LHCN-M2 (cell line): ENCODE measurements around the gene CTNND2. TPM values are rescaled to one million over a fixed set of nuclear protein-coding genes. Genes with fewer than 3 reads are reported as not detected.
"Not testable (repeated sequence)": the region's sequence is repeated elsewhere in the genome, so short reads cannot be mapped to it uniquely, and the experiment has no call there.

ENCODE experiments used
- DNase-seq: peaks from one replicate; pipeline ENCODE4 v3.0.0-alpha.2; 2012; ENCODE audit warnings: low read depth
- total RNA-seq: library from RNA; depleted of rRNA; stranded (reverse); fragments of >200 nt; gene quantifications from 2 replicates; pipeline ENCODE4 v1.2.3, GENCODE V29; 2014

The CTNND2 gene
- total RNA-seq, 1 experiment from 2014 or later, result not detected

DNA sequence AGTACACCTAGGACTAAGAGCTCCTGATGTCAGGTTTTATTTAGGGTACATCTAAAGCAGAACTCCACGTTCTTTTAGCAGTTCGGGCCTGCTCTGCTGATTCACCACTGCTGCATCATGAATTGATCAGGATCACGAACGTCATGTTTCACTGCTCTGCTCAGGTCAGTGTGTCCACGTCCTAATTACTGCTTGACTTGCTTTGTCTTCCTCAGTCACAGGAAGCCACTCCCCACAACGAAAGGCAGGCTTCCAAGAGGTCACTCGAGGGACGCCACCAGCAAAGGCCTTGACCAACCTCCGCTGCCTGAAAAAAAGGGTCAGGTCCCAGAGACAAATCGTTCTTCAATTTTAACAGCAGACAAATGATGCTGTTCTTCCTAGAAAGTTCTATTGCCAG is 40.3 kb downstream of the CTNND2 start:
- DNase-seq, result no peak

DNA sequence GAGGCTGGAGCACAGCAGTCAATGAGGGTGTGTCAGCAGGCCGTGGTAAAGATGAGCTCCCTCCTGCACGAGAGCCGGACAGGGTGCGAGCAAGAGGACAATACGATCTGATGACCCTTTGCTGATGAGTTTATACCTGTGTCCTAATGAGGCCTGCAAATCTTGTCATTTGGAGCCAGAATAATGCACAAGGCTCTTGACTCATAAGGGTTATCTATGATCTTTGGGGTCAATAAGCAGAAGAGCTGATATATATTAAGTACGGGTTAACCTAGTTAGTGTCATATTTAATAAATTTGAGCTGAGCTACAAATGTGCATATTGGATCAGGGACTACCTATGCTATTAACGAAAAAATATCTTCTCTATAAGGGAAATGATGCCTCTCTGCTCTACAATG is 46.9 kb downstream of the CTNND2 start:
- DNase-seq, result no peak

DNA sequence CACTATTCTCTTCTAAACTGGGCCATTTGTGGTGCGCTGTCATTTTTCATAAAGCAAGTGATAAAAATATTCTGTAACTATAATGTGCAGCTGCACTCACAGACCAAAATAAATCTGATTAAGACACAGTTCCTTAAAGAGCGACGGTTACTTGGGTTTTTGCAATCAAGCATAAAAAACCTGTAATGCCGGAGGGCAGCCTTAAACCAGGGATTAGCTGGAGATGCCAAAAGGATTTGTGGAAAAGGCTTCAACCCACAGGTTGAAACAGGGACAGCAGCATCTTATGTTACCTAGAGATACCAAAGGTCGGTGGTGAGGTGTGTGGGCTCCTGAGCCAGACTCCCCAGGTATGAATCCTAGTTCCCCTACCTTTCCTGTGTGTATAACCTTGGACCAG is 49.3 kb downstream of the CTNND2 start:
- DNase-seq, result no peak

DNA sequence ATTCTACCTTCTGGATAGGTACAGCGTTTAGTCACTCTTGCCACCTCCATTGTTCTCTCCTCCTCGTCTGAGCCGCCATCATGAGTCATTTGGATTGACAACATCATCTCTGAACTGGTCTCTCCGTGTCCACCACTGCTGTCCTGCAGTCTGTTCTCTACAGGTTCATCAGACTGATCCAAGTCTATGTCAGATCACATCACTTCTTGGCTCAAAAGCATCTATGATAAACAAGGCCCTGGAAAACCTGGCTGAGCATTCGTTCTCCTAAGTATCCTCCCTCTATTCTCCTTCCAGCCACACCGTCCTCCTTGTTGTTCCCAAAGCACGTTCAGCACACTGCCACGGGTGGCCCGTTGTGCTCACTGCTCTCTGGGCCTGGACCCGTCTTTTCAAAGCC is 50.5 kb downstream of the CTNND2 start:
- DNase-seq, result no peak

DNA sequence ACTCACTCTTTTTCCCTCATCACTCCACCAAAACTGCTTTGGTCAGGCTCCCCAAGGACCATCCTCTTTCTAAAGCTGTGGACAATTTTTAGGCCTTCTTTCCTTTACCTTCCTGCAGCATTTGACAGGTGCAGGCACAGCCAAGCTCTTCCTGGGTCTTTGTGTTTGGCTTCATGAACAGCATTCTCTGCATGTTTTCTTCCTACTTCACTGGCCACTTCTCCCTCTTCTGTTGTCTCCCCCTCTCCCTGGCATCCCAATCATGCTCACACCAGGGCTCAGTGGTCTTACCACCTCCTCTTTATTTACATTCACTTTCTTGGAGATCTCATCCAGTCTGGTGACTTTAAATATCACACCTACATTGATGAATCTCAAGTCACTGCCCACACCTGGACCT is 51.1 kb downstream of the CTNND2 start:
- no peak for DNase-seq

DNA sequence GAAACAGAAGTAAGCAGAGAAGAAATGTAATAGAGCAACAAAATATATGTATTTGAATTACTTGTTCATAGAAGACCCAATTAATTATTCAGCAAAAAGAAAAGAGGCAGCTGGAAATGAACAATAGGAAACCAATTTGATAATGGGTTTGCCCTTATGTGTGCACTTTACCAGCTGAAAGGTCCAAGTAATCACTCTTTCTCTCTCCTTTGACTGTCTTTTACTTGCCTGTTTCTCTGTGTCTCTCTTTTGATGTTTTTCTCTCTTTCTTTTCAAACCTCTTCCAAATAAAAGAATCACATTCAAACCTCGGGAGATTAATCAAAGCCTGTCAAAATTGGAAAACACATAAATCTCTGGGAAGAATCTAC is 51.5 kb downstream of the CTNND2 start:
- no peak for DNase-seq

DNA sequence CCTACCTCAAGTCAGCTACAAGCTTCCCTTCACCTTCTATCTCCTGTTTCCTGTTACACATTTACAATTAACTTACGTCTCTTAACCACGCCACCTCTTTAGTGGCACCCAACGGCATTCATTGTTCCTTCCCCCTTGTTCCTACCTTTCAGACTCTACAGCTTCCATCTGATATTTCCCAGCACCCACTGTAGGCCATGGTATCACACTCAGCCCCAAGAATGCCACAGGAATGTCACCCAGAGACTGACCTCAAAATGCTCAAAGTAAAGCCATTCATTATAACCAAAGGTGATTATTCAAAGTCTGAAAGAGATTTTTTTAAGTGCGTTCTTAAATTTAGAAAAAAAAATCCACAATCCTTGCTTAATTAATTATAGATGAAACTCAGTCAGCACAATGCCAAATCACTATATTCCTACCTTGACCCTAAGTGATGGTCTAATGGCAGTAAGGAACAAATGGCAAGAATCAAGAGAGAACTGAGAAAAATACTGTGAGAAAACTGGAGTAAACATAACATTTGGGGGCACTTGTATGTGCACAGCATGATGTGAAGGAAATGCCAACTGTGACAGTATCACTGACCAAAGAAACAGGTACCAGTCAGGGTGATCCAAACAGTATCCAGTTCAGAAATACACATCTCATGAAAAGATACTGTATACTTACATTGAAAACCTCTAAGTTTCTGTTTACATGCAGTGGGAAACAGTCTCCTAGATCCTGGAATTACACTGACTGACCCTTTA is 52.1 kb downstream of the CTNND2 start:
- DNase-seq, result no peak

DNA sequence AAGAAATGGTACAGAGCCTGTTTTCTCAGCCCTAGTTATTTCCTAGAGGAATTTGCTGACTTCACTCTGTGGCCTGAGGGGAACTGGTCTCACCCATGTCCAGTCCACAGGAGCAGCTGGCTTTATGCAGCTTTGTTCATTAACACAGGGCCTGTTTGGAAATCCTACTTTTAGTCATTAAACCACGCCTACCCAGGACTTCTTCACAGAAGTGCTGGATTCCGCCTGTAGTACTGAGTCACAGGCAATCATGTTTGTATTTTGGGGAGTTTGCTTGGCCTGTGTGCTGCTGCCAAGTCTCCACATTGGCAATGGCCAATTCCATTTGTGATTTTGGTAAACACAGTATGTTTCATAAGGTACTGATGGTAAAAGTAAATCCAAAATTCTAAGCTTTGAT is 52.8 kb downstream of the CTNND2 start:
- DNase-seq, result no peak

DNA sequence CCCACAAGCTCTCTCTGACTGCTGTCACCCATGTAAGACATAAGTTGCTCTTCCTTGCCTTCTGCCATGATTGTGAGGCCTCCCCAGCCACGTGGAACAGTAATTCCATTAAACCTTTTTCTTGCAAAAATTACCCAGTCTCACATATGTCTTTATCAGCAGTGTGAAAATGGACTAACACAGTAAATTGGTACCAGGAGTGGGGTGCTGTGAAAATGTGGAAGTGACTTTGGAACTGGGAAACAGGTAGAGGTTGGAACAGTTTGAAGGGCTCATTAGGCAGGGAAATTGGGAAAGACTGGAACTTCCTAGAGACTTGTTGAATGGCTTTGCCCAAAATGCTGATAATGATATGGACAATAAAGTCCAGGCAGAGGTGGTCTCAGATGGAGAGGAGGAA is 75.7 kb downstream of the CTNND2 start:
- not testable (repeated sequence) for DNase-seq

DNA sequence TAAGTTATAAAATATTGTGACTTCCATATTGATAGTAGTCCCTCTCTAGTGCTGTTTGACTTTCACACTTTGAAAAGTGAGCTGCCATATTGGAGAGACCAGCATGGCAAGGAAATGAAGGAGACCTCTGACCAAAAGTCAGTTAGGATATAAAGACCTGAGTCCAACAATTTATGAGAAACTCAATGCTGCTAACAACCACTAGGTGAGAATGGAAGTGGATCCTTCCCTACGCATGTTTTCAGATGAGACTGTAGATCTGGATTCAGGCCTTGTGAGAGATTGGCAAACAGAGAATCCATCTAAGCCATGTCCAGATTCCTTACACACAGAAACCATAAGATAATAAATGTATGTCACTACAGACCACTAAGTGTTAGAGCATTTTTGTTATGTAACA is 81.6 kb downstream of the CTNND2 start:
- DNase-seq, result no peak

DNA sequence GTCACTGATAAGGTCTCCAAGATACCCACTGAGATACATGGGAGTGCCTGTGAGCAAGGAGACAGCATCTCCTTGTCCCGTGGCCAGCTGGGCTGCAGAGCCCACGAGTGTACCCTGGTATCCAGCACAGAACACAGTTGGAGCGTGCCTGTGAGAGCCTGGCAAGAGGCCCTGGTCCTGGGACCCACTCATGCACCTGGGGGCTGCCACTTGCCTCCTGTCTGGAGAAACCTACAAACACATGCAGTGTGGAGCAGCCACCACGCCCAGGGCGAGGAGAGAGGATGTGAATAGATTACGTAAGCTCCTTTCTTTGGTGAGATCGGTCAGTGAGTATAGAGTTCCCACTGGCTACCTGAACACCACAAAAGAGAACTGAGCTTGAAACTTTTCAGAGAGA is 88.3 kb downstream of the CTNND2 start:
- no peak for DNase-seq

DNA sequence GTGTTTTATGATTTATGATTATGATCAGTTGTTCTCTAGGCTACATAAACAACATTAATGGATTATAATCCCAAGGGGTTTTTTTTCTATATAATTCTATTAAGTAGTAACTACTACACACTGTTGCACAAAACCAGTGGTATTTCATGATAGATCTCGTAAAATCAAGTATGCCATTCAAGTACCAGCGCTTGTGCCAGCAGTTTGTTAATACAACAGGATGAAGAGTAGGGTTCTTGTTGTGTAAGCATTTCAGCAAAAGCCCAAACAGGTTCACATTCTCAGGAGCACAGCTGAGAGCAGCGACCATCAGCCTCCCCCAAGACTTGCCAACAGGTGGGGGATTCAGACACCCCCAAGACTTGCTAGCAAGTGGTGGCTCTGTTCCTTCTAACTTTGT is 88.8 kb downstream of the CTNND2 start:
- no peak for DNase-seq

DNA sequence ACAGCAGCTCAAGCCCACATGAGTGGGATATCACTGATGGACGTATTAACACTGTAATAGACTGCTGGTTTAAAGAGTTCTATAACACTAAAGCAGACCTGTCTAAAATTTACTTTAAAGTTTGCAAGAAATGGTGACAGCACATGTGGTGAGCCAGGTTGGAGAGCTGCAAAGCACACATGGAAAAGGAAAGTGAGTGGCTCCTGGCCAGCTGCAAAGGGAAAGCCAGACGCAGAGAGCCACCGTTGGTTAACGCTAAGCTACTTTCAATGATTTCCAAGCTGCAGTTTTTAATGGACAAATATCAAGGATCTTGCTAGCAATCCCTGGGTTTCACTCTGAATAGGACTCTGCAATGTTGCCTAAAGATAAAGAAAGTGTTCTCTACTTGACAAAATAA is 89.9 kb downstream of the CTNND2 start:
- DNase-seq, result no peak

DNA sequence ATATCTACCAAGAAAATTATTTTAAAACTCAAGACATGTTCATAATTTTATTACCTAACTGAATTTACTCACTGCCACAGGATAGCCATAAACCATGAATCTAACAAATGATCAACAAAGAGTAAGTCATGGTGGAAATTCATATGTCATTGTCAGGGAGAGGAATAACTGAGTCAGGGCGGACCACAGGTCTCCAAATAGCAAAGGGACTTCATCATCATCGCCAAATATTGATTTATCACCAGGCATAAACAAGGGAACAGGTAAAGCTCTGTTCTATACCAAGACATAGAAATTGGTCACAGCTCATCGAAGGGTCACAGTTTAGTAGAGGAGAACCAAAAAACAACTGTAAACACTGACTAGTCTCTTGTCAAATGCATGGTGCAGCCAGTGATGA is 94.8 kb downstream of the CTNND2 start:
- DNase-seq, result no peak

DNA sequence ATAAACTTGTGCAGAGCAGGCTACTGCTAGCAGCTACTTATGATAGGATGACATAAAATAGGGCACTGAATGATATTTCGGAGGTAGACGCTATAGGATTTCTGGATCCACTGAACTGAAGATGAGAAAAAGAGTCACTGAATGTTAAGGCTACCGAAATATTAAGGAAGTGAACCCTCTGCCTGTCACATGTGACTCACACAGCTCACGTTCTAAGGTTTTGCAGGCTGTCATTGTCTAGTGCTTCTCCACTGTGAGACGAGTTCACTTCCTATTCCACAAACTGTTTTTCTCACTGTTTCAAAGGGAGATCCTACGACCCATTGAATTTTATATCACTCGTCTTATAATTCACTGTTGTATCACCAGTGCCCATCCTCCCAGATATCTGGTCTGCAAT is 100.8 kb downstream of the CTNND2 start:
- DNase-seq, result no peak

DNA sequence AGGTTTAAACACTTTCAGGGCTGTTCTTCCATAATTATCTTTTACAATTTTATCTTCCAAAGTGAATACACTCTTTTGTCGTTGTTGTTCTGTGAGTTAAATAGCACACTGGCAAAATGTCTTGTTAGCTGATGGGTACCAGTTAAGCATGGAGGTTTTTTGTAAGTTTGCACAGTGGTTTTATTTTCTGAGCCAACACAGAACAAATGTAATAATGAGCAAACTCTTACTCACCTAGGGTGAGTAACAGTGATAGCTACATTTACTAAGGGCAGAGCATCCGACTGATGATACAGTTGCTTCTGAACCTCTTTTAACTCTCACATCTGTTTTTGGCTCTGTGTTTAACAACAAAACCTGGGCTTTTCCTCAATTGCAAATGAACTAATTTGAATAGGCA is 103.2 kb downstream of the CTNND2 start:
- no peak for DNase-seq

DNA sequence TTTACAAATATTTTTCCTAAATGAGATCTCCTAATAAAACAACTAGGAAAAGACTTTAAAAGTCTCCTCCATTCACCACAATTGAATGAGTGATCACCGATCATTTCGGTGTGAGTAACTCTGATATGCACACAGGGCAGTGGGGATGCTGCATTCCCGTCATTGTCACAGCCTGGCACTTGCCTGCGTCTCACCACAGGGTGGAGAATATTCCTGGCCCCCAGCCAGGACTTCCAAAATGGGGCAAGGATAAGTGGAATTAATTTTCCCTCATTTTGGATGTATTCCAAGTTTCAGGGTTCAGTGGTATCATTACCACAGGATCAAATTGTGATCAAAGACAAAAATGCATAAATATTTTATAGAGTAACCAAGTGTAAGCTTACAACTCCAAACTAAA is 107.1 kb downstream of the CTNND2 start:
- DNase-seq, result no peak

DNA sequence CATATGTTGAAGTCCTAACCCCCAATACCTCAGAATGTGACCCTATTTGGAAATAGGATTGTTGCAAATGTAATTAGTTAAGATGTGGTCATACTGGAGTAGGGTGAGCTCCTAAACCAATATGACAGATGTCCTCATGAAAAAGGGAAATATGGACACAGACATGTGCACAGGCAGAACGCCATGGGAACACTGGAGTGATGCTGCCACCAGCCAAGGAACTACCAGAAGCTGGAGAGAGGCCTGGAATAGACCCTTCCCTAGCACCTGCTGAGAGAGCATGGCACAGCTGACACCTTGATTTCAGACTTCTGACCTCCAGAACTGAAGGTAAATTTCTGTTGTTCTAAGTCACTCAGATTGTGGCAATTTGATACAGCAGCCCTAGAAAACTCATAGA is 110.8 kb downstream of the CTNND2 start:
- DNase-seq, result no peak

DNA sequence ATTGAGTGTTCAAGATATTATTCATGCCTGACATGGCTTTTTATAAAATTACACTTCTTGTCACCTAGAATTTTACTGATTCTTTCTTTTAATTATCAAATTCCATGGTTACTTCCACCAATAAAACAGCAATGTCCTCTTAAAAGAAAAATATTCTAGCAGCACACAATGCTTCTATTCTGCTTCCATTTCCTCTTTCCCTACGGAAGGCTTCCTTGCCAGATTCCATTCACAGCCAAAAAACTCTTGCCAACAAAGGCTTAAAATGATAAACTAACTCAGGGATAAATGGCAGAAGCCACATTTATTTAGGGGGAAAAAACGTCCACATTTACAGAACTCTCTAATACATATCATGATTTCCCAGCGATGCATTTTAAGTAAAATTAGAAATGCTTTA is 111.6 kb downstream of the CTNND2 start:
- DNase-seq, result no peak

DNA sequence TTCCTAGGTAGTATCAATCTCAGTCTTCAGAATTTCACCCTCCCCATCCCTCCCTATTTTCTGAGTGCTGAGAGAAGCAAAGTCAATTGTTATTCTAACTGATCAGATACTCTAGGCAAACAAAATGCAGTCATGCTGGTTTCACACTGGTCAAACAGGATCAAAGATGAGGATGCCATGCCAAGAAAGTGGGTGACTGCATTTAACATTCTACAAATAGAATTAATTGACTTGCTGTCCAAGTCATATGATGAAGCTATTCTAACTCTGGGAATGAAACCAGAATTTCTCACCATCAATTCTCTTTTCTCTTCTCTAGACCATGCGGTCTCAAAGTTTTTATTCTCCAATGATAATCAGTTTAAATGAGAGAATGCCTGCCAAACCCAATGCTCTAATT is 112.5 kb downstream of the CTNND2 start:
- no peak for DNase-seq

DNA sequence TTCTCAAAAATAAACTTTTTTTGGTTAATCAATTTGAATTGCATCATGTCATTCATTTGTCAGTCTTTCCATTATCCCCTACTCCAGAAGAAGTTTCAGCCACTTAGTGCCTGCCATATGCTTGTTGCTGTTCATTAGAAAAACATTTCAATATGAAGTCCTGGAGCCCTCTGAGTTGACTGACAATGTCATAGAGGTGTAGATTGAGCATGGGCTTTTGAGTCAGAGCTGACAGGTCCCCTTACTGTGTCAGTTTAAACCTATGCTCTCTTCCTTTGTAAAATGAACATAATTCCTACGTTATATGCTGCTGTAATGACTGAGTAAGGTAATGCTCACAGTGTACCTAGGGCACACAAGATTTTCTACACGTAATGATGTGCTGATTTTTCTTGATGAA is 114.0 kb downstream of the CTNND2 start:
- DNase-seq, result no peak

DNA sequence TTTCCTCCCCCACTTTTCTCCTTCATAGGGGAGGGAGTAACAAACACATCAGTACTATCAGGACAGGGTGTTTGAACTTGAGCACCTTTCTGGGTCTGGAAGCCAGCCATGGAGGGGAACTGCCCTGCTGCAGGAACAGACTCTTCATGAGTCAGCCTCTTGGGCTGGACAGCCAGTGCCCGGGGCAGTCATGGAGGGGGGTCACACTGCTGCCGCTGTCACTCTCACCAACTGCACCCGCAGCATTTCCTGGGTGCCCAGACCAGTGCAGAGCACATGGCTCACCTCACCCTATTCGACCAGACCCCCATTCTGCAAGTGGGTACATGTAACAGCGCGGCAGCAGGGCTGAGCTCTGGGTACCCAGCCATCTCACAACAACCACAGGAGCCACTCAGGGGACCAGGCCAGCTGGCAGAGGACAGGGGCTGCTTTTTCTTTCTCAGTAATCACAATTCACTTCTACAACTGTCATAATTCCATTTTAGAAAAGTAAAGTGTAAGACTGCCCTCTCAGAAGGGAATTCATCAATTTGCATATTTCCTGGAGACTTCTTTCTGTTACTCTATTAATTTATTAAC is 118.4 kb downstream of the CTNND2 start:
- no peak for DNase-seq

DNA sequence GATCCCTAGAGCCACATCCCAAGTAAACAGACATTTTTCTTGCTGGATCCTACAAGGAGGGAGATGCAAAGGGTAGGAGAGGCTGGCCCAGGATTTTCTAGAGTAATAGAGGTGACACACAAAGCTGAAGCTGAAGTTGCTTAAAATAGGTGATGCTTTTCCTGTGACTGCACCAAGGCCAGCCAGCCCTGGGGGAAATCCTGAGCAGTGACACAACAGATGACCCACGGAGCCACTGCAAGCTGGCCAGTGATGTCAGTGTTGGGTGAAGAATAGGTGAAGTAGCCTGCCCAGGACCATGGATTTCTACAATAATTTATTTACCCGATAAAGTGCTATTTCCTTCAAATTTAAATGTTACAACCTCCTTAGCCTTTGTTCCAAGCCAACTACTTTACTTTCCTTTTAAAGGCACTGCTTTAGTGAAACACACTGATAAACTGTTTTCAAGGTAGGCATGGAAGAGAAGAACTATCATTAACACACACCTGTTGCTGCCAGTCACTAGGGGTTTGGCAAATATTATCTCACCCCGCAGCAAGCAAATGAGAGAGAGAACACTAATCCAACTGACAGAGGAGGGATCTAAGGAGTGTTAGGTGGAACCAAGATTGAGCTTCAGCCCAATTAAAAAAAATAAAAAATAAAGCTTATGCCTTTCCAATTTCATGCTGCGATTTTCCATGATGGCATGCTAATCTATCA is 123.5 kb downstream of the CTNND2 start:
- DNase-seq, result no peak
